GM20431 (cell line): ENCODE measurements around the gene NRBP1.
"Not testable (repeated sequence)": the region's sequence is repeated elsewhere in the genome, so short reads cannot be mapped to it uniquely, and the experiment has no call there.

ENCODE experiments used
- in situ Hi-C: fragments of 300-500 bp; cut with MseI, MboI; formaldehyde crosslinking; loops from one replicate; pipeline ENCODE4 v1.15.0; 2020; ENCODE audit warnings: low sequenced_read_pairs; ENCODE audit not compliant: unreplicated experiment

Gene NRBP1

DNA sequence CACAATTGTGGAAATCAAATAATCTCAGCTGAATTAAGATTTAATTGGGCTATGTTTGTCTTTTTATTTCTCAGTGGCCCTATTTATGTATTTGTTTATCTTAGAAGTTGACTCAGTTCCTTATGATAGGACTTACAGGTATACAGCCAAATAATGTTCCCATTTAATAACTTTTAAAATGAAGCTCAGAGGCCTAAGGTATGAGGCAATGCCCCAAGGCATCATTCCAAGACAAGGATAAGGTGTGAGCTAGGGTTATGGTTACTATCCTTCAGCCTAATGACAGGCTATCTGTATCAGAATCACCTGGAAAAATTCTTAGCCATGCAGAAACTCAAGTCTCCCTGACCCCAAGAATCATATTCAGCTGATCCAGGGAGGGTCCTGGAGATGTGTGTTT, 7.4 kb upstream of the NRBP1 start:
- in situ Hi-C loops = no loop called here

DNA sequence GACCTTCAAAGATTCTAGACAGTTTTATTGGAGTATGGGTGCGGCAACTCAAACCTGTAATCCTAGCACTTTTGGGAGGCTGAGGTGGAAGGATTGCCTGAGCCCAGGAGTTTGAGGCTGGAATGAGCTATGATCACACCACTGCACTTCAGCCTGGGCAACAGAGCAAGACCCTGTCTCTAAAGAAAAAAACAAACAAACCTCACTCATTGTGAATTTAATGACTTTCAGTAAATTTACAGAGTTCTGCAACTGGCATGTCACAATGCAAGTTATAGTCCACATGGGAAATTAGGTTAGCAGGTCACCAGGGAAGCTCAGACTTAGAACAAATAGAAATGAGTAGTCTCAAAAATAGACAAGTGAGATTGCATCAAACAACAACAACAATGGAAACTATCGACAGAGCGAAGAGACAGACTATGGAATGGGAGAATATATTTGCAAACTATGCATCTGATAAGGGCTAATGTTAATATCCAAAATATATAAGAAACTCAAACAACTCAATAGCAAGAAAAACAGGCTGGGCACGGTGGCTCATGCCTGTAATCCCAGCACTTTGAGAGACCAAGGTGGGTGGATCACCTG, 6.7 kb upstream of the NRBP1 start:
- in situ Hi-C loops = no loop called here

GRCh38 chr2:27422958-27423357, 5.5 kb upstream of the NRBP1 start:
- in situ Hi-C loops = no loop called here

DNA sequence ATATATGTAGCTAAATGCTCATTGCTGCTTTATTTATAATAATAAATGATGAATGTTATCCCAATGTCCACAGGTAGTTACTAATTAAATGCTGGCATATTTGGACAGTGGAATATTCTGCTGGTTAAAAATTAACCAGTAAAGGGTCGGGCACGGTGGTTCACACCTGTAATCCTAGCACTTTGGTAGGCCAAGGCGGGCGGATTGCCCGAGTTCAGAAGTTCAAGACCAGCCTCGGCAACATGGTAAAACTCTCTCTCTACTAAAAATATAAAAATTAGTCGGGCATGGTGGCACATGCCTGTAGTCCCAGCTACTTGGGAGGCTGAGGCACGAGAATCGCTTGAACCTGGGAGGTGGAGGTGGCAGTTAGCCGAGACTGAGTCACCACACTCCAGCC, 3.4 kb upstream of the NRBP1 start:
- in situ Hi-C loops = not testable (repeated sequence)

GRCh38 chr2:27427863-27428212, 593 bp upstream of the NRBP1 start:
- in situ Hi-C loops = no loop called here

- in situ Hi-C loops = no loop called here
Observed at GRCh38 chr2:27428978-27429541, 629 bp downstream of the NRBP1 start.

DNA sequence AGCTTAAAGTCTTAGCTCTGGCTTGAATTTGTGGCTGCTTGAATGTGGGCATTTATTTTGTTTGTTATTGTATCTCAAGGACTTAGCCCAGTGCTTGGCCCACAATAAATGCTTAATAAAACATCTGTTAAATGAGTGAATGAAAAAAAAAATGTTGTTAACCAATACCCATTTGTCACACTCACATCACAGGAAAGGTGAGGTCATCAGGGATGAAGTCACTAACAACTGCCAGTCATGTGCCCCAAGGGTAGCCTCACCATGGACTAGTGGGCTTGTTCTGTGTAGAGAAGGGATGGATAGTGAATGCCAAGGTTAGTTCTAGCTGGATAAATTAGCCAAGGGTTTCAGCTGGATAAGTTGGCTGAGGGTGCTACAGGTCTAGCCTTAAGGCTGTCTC, 3.0 kb downstream of the NRBP1 start:
- in situ Hi-C loops = no loop called here

DNA sequence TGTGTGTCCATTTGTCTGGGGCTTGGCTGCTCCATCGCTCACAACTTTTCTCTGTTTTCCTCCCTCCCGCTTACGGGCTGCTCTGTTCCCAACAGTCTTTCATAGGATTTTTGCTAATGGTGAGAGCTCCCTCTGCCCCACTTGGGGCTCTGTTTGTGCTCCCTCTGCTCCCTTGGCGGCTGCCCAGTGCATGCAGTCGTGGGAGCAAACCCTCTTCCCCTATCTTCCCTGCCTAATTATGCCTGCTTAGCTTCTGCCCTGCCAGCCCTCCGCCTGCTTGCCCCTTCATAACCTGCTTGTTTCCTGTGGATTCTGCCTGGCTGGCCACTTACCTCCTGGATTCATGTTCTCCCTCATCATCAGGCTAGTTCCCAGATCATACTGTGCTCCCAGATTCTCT, 7.2 kb downstream of the NRBP1 start:
- in situ Hi-C loops = no loop called here

DNA sequence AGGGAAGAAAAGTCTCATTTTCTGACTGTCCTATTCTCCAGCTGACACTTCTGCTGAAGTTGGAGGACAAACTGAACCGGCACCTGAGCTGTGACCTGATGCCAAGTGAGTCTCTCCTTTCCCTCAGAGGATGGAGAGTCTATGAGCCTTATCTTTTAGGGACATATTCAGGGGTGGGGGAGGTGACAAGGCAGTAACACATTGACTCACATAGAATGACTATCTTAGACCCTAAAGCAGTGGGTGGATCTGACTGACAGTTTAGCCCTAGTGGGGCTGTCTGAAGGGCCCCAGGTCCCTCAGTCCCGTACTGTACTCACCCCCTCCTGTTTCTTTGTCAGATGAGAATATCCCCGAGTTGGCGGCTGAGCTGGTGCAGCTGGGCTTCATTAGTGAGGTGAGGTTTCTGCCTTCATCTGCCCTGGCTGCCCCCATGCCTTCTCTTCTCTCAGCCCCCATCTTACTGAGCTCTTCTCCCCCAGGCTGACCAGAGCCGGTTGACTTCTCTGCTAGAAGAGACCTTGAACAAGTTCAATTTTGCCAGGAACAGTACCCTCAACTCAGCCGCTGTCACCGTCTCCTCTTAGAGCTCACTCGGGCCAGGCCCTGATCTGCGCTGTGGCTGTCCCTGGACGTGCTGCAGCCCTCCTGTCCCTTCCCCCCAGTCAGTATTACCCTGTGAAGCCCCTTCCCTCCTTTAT, 12.9 kb downstream of the NRBP1 start:
- in situ Hi-C loops = no loop called here

DNA sequence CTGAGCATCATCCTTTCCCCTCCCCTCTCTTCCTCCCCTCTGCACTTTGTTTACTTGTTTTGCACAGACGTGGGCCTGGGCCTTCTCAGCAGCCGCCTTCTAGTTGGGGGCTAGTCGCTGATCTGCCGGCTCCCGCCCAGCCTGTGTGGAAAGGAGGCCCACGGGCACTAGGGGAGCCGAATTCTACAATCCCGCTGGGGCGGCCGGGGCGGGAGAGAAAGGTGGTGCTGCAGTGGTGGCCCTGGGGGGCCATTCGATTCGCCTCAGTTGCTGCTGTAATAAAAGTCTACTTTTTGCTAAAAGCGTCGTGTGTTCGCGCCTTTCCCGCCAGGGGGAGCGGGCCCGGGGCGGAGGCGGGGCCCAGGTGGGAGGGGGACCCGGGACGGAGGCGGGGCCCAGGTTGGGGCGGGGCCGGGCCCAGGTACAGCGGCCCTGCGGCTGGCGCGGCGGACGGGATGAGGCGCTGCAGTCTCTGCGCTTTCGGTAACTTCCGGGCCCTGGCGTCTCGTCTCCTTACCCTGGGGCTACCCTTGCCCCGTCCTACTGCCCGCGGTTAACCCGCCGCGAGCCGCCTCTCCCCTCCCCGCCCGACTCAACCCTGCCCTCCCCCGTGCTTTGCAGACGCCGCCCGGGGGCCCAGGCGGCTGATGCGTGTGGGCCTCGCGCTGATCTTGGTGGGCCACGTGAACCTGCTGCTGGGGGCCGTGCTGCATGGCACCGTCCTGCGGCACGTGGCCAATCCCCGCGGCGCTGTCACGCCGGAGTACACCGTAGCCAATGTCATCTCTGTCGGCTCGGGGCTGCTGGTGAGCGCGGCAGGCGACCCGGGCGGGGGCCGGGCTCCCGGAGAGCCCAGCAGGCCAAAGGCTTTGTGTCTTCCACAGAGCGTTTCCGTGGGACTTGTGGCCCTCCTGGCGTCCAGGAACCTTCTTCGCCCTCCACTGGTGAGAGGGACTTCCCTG, 13.8 kb downstream of the NRBP1 start, which contains the start of gene KRTCAP3:
Gene KRTCAP3, plus strand, starts transcription at position 424 of the 962 bp plus-strand sequence. Its CDS starts 32 bp downstream, at position 456.
- in situ Hi-C loops = no loop called here

- in situ Hi-C loops = no loop called here
Observed at GRCh38 chr2:27442920-27443282, 14.5 kb downstream of the NRBP1 start.

DNA sequence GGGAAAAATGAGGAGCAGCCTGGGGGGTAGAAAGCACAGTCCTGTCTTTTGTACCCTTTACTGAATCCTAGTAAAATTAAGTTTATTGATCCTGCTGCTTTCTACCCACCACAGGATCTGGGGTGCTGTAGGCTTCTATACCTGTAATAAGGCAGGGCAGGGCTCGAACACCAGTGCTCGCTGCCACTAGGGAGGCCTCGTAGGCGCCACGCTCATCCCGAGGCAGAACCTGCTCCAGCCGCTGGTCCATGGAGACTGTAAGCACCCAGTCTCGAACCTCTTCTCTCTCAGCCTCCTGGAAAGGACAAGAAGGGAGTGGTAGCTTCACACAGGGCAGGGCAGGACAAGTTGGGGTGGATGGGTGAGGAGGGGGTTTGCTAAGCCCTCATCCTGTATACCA, 16.7 kb downstream of the NRBP1 start:
- in situ Hi-C loops = no loop called here

- in situ Hi-C loops = no loop called here
Observed at GRCh38 chr2:27445615-27446014, 17.2 kb downstream of the NRBP1 start.

DNA sequence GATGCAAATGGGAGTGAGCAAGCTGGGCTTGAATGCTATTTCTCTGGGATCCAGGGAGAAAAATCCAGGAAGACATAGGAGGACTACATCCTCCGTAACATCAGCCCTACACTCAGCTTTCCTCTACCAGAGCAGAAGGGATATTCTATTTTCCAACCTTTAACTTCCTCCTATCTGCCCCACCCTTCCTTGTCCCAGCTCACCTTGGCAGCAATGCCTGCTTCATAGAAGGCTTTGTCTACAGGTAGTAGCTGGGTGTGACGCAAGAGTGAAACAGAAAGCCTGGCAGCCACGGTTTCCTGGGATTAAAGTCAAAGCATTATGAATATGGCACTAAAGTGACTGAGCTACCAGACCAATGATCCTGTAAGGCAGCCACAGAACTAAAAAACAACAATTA, 17.6 kb downstream of the NRBP1 start:
- in situ Hi-C loops = no loop called here

GRCh38 chr2:27448381-27448780, 19.9 kb downstream of the NRBP1 start:
- in situ Hi-C loops = no loop called here

DNA sequence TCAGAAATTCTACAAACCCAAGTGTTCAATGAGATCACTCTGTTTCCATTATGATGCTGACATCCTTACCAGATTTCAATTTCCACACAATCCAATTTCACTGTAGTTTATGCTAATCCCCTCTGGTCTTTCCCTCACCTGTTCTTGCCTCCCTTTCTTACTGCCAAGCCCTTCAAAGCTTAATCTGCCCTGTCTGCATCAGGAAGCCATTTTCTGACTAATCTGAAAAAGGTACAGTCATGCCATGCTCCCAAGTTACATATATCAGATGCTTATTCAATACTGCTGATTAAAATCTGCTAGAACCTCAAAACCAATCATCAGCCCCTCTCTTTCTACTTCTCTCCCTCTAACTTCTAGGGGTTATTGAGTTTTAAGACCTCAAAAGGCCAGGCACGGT, 22.7 kb downstream of the NRBP1 start:
- in situ Hi-C loops = no loop called here

DNA sequence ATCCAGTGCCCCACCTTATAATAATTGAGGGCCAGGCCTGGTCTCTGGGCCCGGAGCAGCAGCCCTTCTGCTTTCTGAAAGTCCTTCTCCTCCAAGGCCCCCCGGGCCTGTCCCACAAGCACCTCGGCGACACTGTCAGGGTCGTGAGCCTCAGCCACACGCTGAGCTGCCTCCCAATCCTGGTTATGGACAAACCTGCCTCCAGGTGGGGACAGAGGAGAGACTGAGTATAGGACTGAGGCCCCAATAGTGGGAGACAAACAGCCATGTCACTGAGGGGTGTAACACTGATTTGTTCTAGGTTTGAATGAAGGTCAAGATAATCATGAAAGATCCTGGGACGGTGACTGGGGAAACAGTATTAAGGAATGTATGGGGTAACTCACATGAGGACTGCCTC, 25.5 kb downstream of the NRBP1 start:
- in situ Hi-C loops = no loop called here

GRCh38 chr2:27461118-27461517, 32.7 kb downstream of the NRBP1 start:
- in situ Hi-C loops = no loop called here

GRCh38 chr2:27464443-27464842, 36.0 kb downstream of the NRBP1 start:
- in situ Hi-C loops = no loop called here

DNA sequence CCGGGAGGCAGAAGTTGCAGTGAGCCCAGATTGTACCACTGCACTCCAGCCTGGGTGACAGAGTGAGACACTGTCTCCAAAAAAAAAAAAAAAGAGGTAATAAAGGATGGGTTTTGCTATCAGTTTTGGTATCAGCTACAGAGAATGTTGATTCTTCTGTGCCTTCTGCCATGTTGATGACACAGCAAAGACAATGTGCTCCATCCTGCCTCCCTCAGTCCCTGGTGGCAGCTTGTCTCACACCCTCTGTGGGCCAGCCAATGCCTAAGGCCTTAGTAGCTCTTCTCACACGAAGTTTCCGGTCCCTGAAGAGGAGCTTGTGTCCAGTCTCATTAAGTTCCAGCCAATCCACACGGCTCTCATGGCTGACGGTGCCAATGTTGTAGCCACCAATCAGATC, 43.5 kb downstream of the NRBP1 start:
- in situ Hi-C loops = no loop called here

GRCh38 chr2:27485496-27485895, 57.1 kb downstream of the NRBP1 start:
- in situ Hi-C loops = no loop called here
